GM10248 (cell line): ENCODE measurements around the gene GPC6.

ENCODE experiments used
- CTCF ChIA-PET: fragments of 300-600 bp; sonication (Branson Sonifier 250); formaldehyde crosslinking; extraction: SDS; loops from one replicate; lab custom pipeline; 2021; ENCODE audit warnings: antibody characterized with exemption; lab: Yijun Ruan, JAX
- POLR2A ChIA-PET: fragments of 350-650 bp; sonication (Branson Sonifier 250); formaldehyde crosslinking; extraction: SDS; loops from one replicate; lab custom pipeline; 2020; ENCODE audit warnings: antibody characterized with exemption; lab: Yijun Ruan, JAX
- DNase-seq: peaks from one replicate; pipeline ENCODE4 v3.0.0; 2012; ENCODE audit errors: extremely low spot score
- TF ChIP-seq, protein P1 (sequence below): IDR thresholded peaks from 2 replicates; pipeline ENCODE4 v1.5.1; 2012; ENCODE audit warnings: mild to moderate bottlenecking, low read depth; ENCODE audit errors: extremely low read depth, missing control alignments, control extremely low read depth

Gene GPC6

DNA sequence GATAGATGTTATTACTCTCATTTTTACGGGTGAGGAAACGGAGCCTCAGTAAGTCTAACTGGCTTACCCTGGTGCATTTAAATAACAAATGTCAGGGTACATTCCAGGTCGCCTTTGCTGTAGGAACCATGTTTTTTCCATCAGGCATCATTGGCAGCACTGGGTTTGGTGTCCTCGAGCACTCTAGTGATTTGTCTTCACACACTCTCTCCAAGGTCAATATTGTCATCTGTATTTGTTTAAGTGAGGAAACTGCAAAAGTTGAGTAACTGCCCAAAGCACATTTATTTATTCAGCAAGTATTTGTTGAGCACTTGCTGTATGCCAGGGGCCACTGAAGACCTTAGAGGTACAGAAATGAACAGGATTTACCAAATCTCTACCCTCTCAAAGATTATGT is 1174.3 kb downstream of the GPC6 start:
- CTCF ChIA-PET: no interaction called here
- TF ChIP-seq, protein P1, sequence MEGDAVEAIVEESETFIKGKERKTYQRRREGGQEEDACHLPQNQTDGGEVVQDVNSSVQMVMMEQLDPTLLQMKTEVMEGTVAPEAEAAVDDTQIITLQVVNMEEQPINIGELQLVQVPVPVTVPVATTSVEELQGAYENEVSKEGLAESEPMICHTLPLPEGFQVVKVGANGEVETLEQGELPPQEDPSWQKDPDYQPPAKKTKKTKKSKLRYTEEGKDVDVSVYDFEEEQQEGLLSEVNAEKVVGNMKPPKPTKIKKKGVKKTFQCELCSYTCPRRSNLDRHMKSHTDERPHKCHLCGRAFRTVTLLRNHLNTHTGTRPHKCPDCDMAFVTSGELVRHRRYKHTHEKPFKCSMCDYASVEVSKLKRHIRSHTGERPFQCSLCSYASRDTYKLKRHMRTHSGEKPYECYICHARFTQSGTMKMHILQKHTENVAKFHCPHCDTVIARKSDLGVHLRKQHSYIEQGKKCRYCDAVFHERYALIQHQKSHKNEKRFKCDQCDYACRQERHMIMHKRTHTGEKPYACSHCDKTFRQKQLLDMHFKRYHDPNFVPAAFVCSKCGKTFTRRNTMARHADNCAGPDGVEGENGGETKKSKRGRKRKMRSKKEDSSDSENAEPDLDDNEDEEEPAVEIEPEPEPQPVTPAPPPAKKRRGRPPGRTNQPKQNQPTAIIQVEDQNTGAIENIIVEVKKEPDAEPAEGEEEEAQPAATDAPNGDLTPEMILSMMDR: no peak
- DNase-seq: no peak
- POLR2A ChIA-PET: no interaction called here

DNA sequence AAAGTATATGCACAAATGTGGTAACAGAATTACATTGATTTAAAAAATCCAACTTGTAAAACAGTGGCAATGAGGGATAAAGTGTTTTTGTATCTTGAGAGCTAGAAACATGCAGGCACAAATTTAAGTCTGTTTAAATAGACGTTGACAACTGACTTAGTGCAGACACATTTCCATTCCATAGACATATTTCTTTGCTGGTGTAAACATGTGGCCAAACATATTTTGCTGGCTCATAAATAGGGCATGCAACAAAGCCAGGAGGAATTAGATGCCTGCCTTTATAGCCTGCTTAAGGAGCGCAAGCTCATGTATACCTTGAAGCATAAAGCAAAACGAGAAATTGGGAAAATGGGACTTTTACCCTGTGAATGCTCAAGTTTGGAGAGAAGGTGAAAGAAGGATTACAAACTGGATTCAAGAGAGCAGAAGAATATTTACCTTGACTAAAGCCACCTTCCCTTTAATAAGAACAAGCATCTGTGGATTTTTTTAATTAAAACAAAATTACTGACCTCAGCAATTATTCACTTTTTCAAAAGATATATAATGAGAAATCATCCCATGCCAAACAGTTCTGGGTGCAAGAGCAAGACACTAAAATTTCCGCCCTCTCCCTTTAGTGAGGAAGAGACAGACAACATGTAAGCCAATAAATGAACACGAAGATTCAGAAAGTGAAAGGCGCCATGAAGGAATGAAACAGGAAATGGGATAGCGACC is 1181.9 kb downstream of the GPC6 start:
- TF ChIP-seq, protein P1: no peak
- CTCF ChIA-PET: interaction anchor here (1.5 kb wide), 1 partner anchor 47 kb away, joined by 3 read pairs; no protein-coding TSS in a partner anchor
- POLR2A ChIA-PET: no interaction called here
- no peak for DNase-seq

DNA sequence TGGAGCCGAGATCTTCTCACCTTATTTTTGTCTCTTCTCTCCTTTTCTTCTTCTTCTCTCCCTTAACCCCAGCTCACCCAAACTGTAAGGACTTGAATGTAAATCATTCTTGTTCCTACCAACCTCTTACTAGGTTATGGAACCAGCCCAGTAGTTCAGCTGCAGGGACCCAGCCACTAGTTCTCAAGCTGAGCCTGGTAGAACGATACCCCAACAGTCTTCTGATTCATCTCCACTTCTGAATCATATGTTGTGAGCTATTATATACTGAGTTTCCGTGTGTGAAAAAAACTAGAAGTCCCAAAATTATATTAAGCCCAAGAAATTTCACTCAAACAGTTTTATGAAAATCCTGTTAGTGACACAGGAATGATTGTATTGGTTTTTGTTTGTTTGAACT is 1185.1 kb downstream of the GPC6 start:
- TF ChIP-seq, protein P1: no peak

DNA sequence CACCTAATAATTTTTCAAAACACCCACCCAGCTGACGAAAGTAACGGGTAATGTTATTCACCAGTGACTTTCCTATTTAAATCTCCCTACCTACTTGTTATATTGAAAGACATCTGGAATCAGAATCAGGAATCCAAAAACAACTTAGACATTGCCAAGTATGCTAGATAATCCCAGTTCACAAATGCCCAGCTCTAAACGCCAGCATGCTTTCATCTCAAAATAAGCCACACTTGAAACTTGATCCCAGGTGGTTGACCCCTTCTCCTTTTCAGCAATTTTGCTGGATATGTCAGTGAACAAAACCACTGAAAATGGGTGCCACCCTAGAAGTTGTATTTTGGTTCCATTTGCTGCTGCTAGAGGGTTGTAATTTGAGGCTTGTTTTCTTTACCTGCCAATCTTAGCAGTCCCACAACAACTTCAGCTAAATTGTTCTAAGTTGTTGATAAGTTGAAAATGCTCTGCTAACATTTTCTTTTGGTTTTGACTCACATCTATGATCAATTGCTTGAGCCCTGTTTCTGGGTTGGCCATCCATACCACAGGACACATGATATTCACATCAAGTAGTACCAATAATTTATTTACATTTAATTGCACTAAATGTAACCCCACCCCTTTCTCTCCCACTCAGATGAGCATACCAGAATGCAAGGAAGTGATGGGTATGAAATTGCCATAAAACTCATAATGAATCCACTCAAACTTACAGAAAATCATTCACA is 1186.4 kb downstream of the GPC6 start:
- TF ChIP-seq, protein P1: no peak
- ChIA-PET POLR2A (no interaction called here), CTCF (no interaction called here)
- DNase-seq: no peak

More for the DNA sequence above, 1185.1 kb downstream of the GPC6 start:
- ChIA-PET CTCF (interaction anchor here (1.0 to 1.8 kb wide), 3 partner anchors 17 to 24 kb away, joined by 3 to 6 read pairs (median 5); no protein-coding TSS in a partner anchor), POLR2A (no interaction called here)
- DNase-seq: no peak

DNA sequence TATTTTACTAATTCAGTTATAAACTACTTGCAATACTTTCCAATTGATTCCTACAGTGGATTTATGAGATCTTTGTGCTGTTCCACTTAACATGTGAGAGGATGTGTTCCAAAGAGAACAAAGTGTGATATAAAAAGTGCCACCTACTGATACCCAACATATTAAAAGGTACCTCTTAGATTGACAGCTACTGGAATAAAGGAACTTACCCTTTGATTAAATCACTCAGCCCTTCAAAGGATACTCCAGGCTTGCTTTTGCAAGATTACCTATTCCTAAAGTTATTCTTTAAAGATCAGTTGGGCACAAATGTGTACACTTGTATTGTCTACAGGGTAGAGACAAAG is 1187.0 kb downstream of the GPC6 start:
- CTCF ChIA-PET: no interaction called here
- POLR2A ChIA-PET: no interaction called here
- no peak for DNase-seq
- TF ChIP-seq, protein P1: no peak

DNA sequence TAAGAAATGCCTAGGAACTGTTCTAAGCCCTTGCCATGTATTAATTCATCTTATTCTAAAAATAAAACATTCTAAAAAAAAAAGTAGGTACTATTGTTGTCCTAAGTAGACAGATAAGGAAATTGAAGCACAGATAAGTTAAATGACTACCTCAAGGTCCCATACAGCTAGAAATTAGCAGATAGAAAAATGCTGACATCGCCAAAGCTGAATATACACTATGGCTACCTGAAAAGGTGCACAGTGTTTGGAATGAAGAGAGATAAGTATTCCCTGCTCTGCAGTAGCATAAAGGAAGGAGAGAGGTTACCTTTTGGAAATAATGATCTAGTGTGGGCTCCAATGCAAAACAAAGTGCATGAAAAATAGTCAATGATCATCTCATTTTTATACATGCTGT is 1187.5 kb downstream of the GPC6 start:
- TF ChIP-seq, protein P1: no peak
- DNase-seq: no peak
- POLR2A ChIA-PET: no interaction called here
- CTCF ChIA-PET: no interaction called here
